ENCODE data around the gene MACROD2. TPM values are rescaled to one million over a fixed set of nuclear protein-coding genes. Genes with fewer than 3 reads are reported as not detected.

Gene MACROD2
- total RNA-seq, 4 donors from 2014 or later, result 8.7 to 17.8 (median 10.8) TPM

DNA sequence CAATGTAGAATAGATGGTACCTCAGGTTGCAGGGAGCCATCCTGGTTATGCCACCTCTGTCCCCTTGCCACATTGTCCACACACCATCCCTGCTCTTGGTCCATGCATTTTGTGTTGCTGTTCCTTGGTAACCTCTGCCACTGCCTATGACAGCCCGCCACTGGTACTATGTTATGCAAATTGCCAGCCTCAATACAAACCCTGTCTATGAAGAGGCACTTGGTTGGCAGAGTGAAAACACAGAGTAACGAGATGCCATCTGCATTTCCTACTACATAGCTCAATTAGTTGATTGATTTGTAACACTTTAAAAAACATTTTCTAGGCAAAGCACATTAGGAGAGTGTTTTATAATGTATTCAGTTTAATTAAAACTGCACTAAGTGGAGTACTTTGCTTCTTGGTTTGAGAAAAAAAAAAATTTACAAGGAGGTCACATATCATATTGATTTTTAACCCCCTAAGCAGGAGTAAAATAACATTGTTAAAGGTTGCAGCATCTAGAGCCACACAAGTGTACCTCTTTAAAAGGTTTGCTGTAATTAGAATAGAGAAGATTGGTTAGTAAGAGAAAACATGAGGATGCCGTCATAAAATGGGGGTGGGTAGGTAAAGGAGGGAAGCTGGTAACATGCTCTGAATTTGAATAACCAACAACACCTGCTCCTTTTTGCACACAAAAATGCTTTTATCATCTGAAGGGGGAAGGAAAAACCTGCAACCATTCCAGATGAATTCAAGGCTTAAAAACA is 1760.9 kb downstream of the MACROD2 start:
- WGBS, 2 donors, result 79 to 81% methylated on average over 3 of the region's 3 CpGs
- H3K4me1 ChIP-seq, result peaks cover 0 to 6% of the 10 kb centered on the region in 2 donors

DNA sequence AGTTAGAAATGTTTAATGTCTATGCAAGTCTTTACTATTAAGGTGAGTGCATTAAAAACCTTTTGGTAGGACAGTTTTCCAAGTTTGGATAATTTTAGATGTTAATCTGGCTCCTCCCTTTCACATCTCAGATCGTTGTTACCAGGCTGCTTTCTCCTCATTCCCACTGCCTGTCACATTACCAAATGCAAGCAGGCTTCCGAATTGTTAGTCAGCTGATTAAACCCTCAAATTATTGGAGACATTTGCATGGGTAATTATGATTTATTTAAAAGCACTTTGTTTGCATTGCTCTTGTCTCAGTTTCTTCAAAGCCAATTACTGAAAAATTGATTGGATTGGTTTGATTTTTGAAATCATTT is 1761.4 kb downstream of the MACROD2 start:
- no peak for DNase-seq
- no peak overlapping the region for H3K27ac ChIP-seq
- TF ChIP-seq POLR2A (IDR thresholded peaks at IDR 0.05), result no peak
- TF ChIP-seq CTCF (IDR thresholded peaks at IDR 0.05), result no peak
- H3K4me3 ChIP-seq (replicated peaks in 1 of 3), result no peak overlapping the region
- peaks cover 0 to 6% of the 10 kb centered on the region in 2 donors for H3K4me1 ChIP-seq
- H3K27me3 ChIP-seq, result no peaks in the 10 kb centered on the region
- WGBS, 2 donors, result 54 to 63% methylated on average over 2 of the region's 2 CpGs
- no peaks in the 10 kb centered on the region for H3K36me3 ChIP-seq
- H3K9me3 ChIP-seq, result no peaks in the 10 kb centered on the region
- intact Hi-C loops (cut with DNase I), result no loop called here

More for the DNA sequence above, 1760.9 kb downstream of the MACROD2 start:
- intact Hi-C loops (cut with DNase I), result no loop called here
- no peak overlapping the region for H3K27ac ChIP-seq
- H3K9me3 ChIP-seq, result no peaks in the 10 kb centered on the region
- H3K27me3 ChIP-seq, result no peaks in the 10 kb centered on the region
- no peak overlapping the region for H3K4me3 ChIP-seq (replicated peaks in 1 of 3)
- TF ChIP-seq CTCF (IDR thresholded peaks at IDR 0.05) (no peak), POLR2A (IDR thresholded peaks at IDR 0.05) (no peak)
- no peak for DNase-seq
- no peaks in the 10 kb centered on the region for H3K36me3 ChIP-seq

- H3K4me3 ChIP-seq (replicated peaks in 1 of 3), result no peak overlapping the region
- 74 to 84% methylated on average over 6 of the region's 6 CpGs for WGBS, 2 donors
- TF ChIP-seq POLR2A (IDR thresholded peaks at IDR 0.05) (no peak), CTCF (IDR thresholded peaks at IDR 0.05) (no peak)
- no peaks in the 10 kb centered on the region for H3K27me3 ChIP-seq
- H3K9me3 ChIP-seq, result no peaks in the 10 kb centered on the region
- H3K27ac ChIP-seq, result no peak overlapping the region
- H3K4me1 ChIP-seq, result peaks cover 0 to 6% of the 10 kb centered on the region in 2 donors
- no peaks in the 10 kb centered on the region for H3K36me3 ChIP-seq
- DNase-seq, result no peak
- intact Hi-C loops (cut with DNase I), result no loop called here
Observed at GRCh38 chr20:15759594-15759993, 1764.3 kb downstream of the MACROD2 start.

- Histone ChIP-seq H3K27ac (no peak overlapping the region), H3K27me3 (no peaks in the 10 kb centered on the region), H3K36me3 (no peaks in the 10 kb centered on the region), H3K4me3 (replicated peaks in 1 of 3) (no peak overlapping the region), H3K9me3 (no peaks in the 10 kb centered on the region), H3K4me1 (peaks cover 0 to 6% of the 10 kb centered on the region in 2 donors)
- 23 to 40% methylated on average over 11 of the region's 11 CpGs for WGBS, 2 donors
- TF ChIP-seq CTCF (IDR thresholded peaks at IDR 0.05) (no peak), POLR2A (IDR thresholded peaks at IDR 0.05) (no peak)
- intact Hi-C loops (cut with DNase I), result no loop called here
- DNase-seq, result no peak
Observed at GRCh38 chr20:15760001-15760621, 1764.8 kb downstream of the MACROD2 start.

GRCh38 chr20:15763366-15763765 is 1768.0 kb downstream of the MACROD2 start:
- H3K36me3 ChIP-seq, result no peaks in the 10 kb centered on the region
- H3K27me3 ChIP-seq, result no peaks in the 10 kb centered on the region
- intact Hi-C loops (cut with DNase I), result no loop called here
- no peaks in the 10 kb centered on the region for H3K9me3 ChIP-seq
- H3K4me1 ChIP-seq, result peaks cover 0 to 6% of the 10 kb centered on the region in 2 donors
- DNase-seq, result no peak
- TF ChIP-seq POLR2A (IDR thresholded peaks at IDR 0.05) (no peak), CTCF (IDR thresholded peaks at IDR 0.05) (no peak)
- H3K4me3 ChIP-seq (replicated peaks in 1 of 3), result no peak overlapping the region
- no peak overlapping the region for H3K27ac ChIP-seq
